Activated CD8-positive, alpha-beta memory T cell treated with anti-CD3 and anti-CD28 coated beads, Interleukin-2, amount 10 ng/mL, durations not matched to agents 7 days and 5 days (primary cell): ENCODE measurements around the gene DSG3. TPM values are rescaled to one million over a fixed set of nuclear protein-coding genes. Genes with fewer than 3 reads are reported as not detected.
"Not testable (repeated sequence)": the region's sequence is repeated elsewhere in the genome, so short reads cannot be mapped to it uniquely, and the experiment has no call there.

Experiments
- ATAC-seq: fragments of 150-1000 bp; cut with Tn5 transposase; one replicate; pipeline ENCODE4 v1.10.0; 2021; ENCODE audit warnings: moderate library complexity
- CTCF ChIA-PET: fragments of 350-600 bp; sonication (Branson Sonifier 250); formaldehyde crosslinking; loops from one replicate; lab custom pipeline; 2021; ENCODE audit warnings: antibody characterized with exemption; lab: Charles Lee
- DNase-seq: peaks from one replicate; pipeline ENCODE4 v3.0.0-alpha.2; 2020
- H3K27ac Mint-ChIP-seq: one replicate; pipeline ENCODE4 v1.8.0; 2021; ENCODE audit warnings: mild to moderate bottlenecking, mixed read lengths
- H3K27me3 Mint-ChIP-seq: one replicate; pipeline ENCODE4 v1.8.0; 2021; ENCODE audit warnings: mixed read lengths
- H3K36me3 Mint-ChIP-seq: one replicate; pipeline ENCODE4 v1.8.0; 2021; ENCODE audit warnings: mild to moderate bottlenecking, mixed read lengths
- H3K4me1 Mint-ChIP-seq: one replicate; pipeline ENCODE4 v1.8.0; 2021; ENCODE audit warnings: mixed read lengths
- H3K4me3 Mint-ChIP-seq: one replicate; pipeline ENCODE4 v1.8.0; 2021; ENCODE audit warnings: mild to moderate bottlenecking, moderate library complexity, mixed read lengths
- H3K9me3 Mint-ChIP-seq: one replicate; pipeline ENCODE4 v1.8.0; 2022; ENCODE audit warnings: low read depth, mixed read lengths
- total RNA-seq, 2 experiments: library from RNA; stranded (reverse); gene quantifications; one replicate each; pipeline ENCODE4 v1.2.3, GENCODE V29; 2021

DSG3 gene
- total RNA-seq, 2 experiments from 2014 or later: not detected

- Mint-ChIP-seq H3K36me3 (no peaks in the 10 kb centered on the region), H3K27me3 (peaks cover 20% of the 10 kb centered on the region), H3K4me1 (peaks cover 2% of the 10 kb centered on the region), H3K4me3 (no peak overlapping the region), H3K27ac (no peak overlapping the region), H3K9me3 (no peaks in the 10 kb centered on the region)
- DNase-seq (no peak), ATAC-seq (no peak)
- CTCF ChIA-PET: no interaction called here
Measured at GRCh38 chr18:31503011-31503410, 55.5 kb downstream of the DSG3 start.

GRCh38 chr18:31504455-31505147 is 57.1 kb downstream of the DSG3 start:
- Mint-ChIP-seq H3K4me1 (no peaks in the 10 kb centered on the region), H3K27me3 (peaks cover 7% of the 10 kb centered on the region), H3K4me3 (no peak overlapping the region), H3K27ac (no peak overlapping the region), H3K36me3 (no peaks in the 10 kb centered on the region), H3K9me3 (no peaks in the 10 kb centered on the region)
- DNase-seq (no peak), ATAC-seq (no peak)
- CTCF ChIA-PET: no interaction called here

- no peaks in the 10 kb centered on the region for H3K9me3 Mint-ChIP-seq
- H3K27me3 Mint-ChIP-seq: peaks cover 4% of the 10 kb centered on the region
- H3K4me1 Mint-ChIP-seq: no peaks in the 10 kb centered on the region
- H3K36me3 Mint-ChIP-seq: no peaks in the 10 kb centered on the region
- no peak overlapping the region for H3K27ac Mint-ChIP-seq
- DNase-seq (no peak), ATAC-seq (no peak)
- no peak overlapping the region for H3K4me3 Mint-ChIP-seq
- CTCF ChIA-PET: no interaction called here
Measured at GRCh38 chr18:31505156-31505555, 57.6 kb downstream of the DSG3 start.

- H3K9me3 Mint-ChIP-seq: no peaks in the 10 kb centered on the region
- CTCF ChIA-PET: no interaction called here
- H3K27me3 Mint-ChIP-seq: no peaks in the 10 kb centered on the region
- ATAC-seq (no peak), DNase-seq (no peak)
- no peaks in the 10 kb centered on the region for H3K4me1 Mint-ChIP-seq
- H3K4me3 Mint-ChIP-seq: no peak overlapping the region
- H3K27ac Mint-ChIP-seq: no peak overlapping the region
- H3K36me3 Mint-ChIP-seq: no peaks in the 10 kb centered on the region
Measured at GRCh38 chr18:31506024-31506742, 58.6 kb downstream of the DSG3 start.

- H3K9me3 Mint-ChIP-seq, DNase-seq, H3K4me1 Mint-ChIP-seq, H3K4me3 Mint-ChIP-seq, H3K27me3 Mint-ChIP-seq, CTCF ChIA-PET, H3K36me3 Mint-ChIP-seq, H3K27ac Mint-ChIP-seq, ATAC-seq: not testable (repeated sequence)
Measured at GRCh38 chr18:31507124-31507523, 59.6 kb downstream of the DSG3 start.

GRCh38 chr18:31508781-31509180 is 61.2 kb downstream of the DSG3 start:
- ATAC-seq (no peak), DNase-seq (no peak)
- Mint-ChIP-seq H3K27ac (no peak overlapping the region), H3K9me3 (no peaks in the 10 kb centered on the region), H3K27me3 (no peaks in the 10 kb centered on the region), H3K4me1 (no peaks in the 10 kb centered on the region), H3K4me3 (no peak overlapping the region), H3K36me3 (no peaks in the 10 kb centered on the region)
- CTCF ChIA-PET: no interaction called here

GRCh38 chr18:31509571-31509970 is 62.0 kb downstream of the DSG3 start:
- CTCF ChIA-PET: no interaction called here
- ATAC-seq: no peak
- no peak for DNase-seq
- H3K4me1 Mint-ChIP-seq: no peaks in the 10 kb centered on the region
- no peaks in the 10 kb centered on the region for H3K27me3 Mint-ChIP-seq
- H3K9me3 Mint-ChIP-seq: no peaks in the 10 kb centered on the region
- H3K27ac Mint-ChIP-seq: no peak overlapping the region
- H3K4me3 Mint-ChIP-seq: no peak overlapping the region
- H3K36me3 Mint-ChIP-seq: no peaks in the 10 kb centered on the region

- Mint-ChIP-seq H3K27ac (no peak overlapping the region), H3K27me3 (no peaks in the 10 kb centered on the region), H3K4me1 (no peaks in the 10 kb centered on the region), H3K36me3 (no peaks in the 10 kb centered on the region), H3K9me3 (no peaks in the 10 kb centered on the region), H3K4me3 (no peak overlapping the region)
- CTCF ChIA-PET: no interaction called here
- DNase-seq (no peak), ATAC-seq (no peak)
Measured at GRCh38 chr18:31510319-31510718, 62.8 kb downstream of the DSG3 start.

- DNase-seq (no peak), ATAC-seq (no peak)
- Mint-ChIP-seq H3K27me3 (no peaks in the 10 kb centered on the region), H3K4me3 (no peak overlapping the region), H3K9me3 (no peaks in the 10 kb centered on the region), H3K36me3 (no peaks in the 10 kb centered on the region), H3K4me1 (no peaks in the 10 kb centered on the region), H3K27ac (no peak overlapping the region)
- CTCF ChIA-PET: no interaction called here
Measured at GRCh38 chr18:31511098-31511497, 63.6 kb downstream of the DSG3 start.

GRCh38 chr18:31512203-31512764 is 64.7 kb downstream of the DSG3 start:
- H3K27me3 Mint-ChIP-seq: no peaks in the 10 kb centered on the region
- no peaks in the 10 kb centered on the region for H3K36me3 Mint-ChIP-seq
- ATAC-seq (no peak), DNase-seq (no peak)
- no peak overlapping the region for H3K4me3 Mint-ChIP-seq
- CTCF ChIA-PET: no interaction called here
- H3K4me1 Mint-ChIP-seq: no peaks in the 10 kb centered on the region
- no peaks in the 10 kb centered on the region for H3K9me3 Mint-ChIP-seq
- no peak overlapping the region for H3K27ac Mint-ChIP-seq

GRCh38 chr18:31513189-31513935 is 65.8 kb downstream of the DSG3 start:
- DNase-seq: no peak
- Mint-ChIP-seq H3K9me3 (no peaks in the 10 kb centered on the region), H3K27ac (no peak overlapping the region), H3K4me1 (no peaks in the 10 kb centered on the region), H3K4me3 (no peak overlapping the region), H3K27me3 (no peaks in the 10 kb centered on the region), H3K36me3 (no peaks in the 10 kb centered on the region)
- CTCF ChIA-PET: interaction anchor here (0.6 kb wide), 1 partner anchor 36 kb away, joined by 3 read pairs; no protein-coding TSS in a partner anchor
- ATAC-seq: no peak

- H3K4me3 Mint-ChIP-seq: no peak overlapping the region
- H3K4me1 Mint-ChIP-seq: no peaks in the 10 kb centered on the region
- ATAC-seq: no peak
- H3K36me3 Mint-ChIP-seq: no peaks in the 10 kb centered on the region
- H3K27ac Mint-ChIP-seq: no peak overlapping the region
- CTCF ChIA-PET: no interaction called here
- no peak for DNase-seq
- no peaks in the 10 kb centered on the region for H3K27me3 Mint-ChIP-seq
- H3K9me3 Mint-ChIP-seq: no peaks in the 10 kb centered on the region
Measured at GRCh38 chr18:31516437-31516836, 68.9 kb downstream of the DSG3 start.

GRCh38 chr18:31526374-31526773 is 78.8 kb downstream of the DSG3 start:
- no peak for ATAC-seq
- CTCF ChIA-PET: no interaction called here
- no peak overlapping the region for H3K4me3 Mint-ChIP-seq

More at GRCh38 chr18:31526374-31526773, 78.8 kb downstream of the DSG3 start:
- no peak overlapping the region for H3K27ac Mint-ChIP-seq
- no peaks in the 10 kb centered on the region for H3K9me3 Mint-ChIP-seq
- no peaks in the 10 kb centered on the region for H3K4me1 Mint-ChIP-seq
- H3K36me3 Mint-ChIP-seq: no peaks in the 10 kb centered on the region
- no peaks in the 10 kb centered on the region for H3K27me3 Mint-ChIP-seq
- no peak for DNase-seq
